Measurements from ENCODE around the gene PACRG.

Gene PACRG

GRCh38 chr6:162934844-162935243 is 207.1 kb downstream of the PACRG start:
- no peak for DNase-seq
- intact Hi-C loops (cut with DNase I; ENCODE audit: low total_unique reads) = no loop called here
- no peak overlapping the region for H3K27ac ChIP-seq
- H3K9me3 ChIP-seq = peaks cover 7 to 13% (median 13%) of the 10 kb centered on the region in 3 donors
- no peak overlapping the region for H3K4me3 ChIP-seq
- TF ChIP-seq CTCF (IDR thresholded peaks at IDR 0.05) = no peak
- no peaks in the 10 kb centered on the region for H3K36me3 ChIP-seq
- H3K27me3 ChIP-seq = no peaks in the 10 kb centered on the region
- no peaks in the 10 kb centered on the region for H3K4me1 ChIP-seq

- no peak for TF ChIP-seq CTCF (IDR thresholded peaks at IDR 0.05)
- Histone ChIP-seq H3K27me3 (no peaks in the 10 kb centered on the region), H3K9me3 (peaks cover 0 to 14% (median 7%) of the 10 kb centered on the region in 3 donors), H3K27ac (no peak overlapping the region), H3K4me3 (no peak overlapping the region), H3K4me1 (no peaks in the 10 kb centered on the region), H3K36me3 (no peaks in the 10 kb centered on the region)
- intact Hi-C loops (cut with DNase I; ENCODE audit: low total_unique reads) = no loop called here
- no peak for DNase-seq
Observed at GRCh38 chr6:162940426-162940825, 212.7 kb downstream of the PACRG start.

- no peak for TF ChIP-seq CTCF (IDR thresholded peaks at IDR 0.05)
- H3K9me3 ChIP-seq = peaks cover 0 to 9% (median 7%) of the 10 kb centered on the region in 3 donors
- intact Hi-C loops (cut with DNase I; ENCODE audit: low total_unique reads) = no loop called here
- no peak overlapping the region for H3K4me3 ChIP-seq
- no peak overlapping the region for H3K27ac ChIP-seq
- H3K27me3 ChIP-seq = no peaks in the 10 kb centered on the region
- no peaks in the 10 kb centered on the region for H3K4me1 ChIP-seq
- H3K36me3 ChIP-seq = no peaks in the 10 kb centered on the region
- DNase-seq = no peak
Observed at GRCh38 chr6:162941128-162941527, 213.4 kb downstream of the PACRG start.

GRCh38 chr6:162942866-162943265 is 215.1 kb downstream of the PACRG start:
- Histone ChIP-seq H3K4me1 (no peaks in the 10 kb centered on the region), H3K9me3 (peaks cover 0 to 9% (median 7%) of the 10 kb centered on the region in 3 donors), H3K27me3 (no peaks in the 10 kb centered on the region), H3K27ac (no peak overlapping the region), H3K36me3 (no peaks in the 10 kb centered on the region), H3K4me3 (no peak overlapping the region)
- no peak for DNase-seq
- TF ChIP-seq CTCF (IDR thresholded peaks at IDR 0.05) = no peak
- intact Hi-C loops (cut with DNase I; ENCODE audit: low total_unique reads) = no loop called here

GRCh38 chr6:162943369-162943768 is 215.6 kb downstream of the PACRG start:
- DNase-seq = no peak
- Histone ChIP-seq H3K27ac (no peak overlapping the region), H3K9me3 (peaks cover 0 to 9% (median 7%) of the 10 kb centered on the region in 3 donors), H3K4me1 (no peaks in the 10 kb centered on the region), H3K27me3 (no peaks in the 10 kb centered on the region), H3K36me3 (no peaks in the 10 kb centered on the region), H3K4me3 (no peak overlapping the region)
- intact Hi-C loops (cut with DNase I; ENCODE audit: low total_unique reads) = no loop called here
- TF ChIP-seq CTCF (IDR thresholded peaks at IDR 0.05) = no peak

GRCh38 chr6:162951164-162951743 is 223.5 kb downstream of the PACRG start:
- H3K27me3 ChIP-seq = no peaks in the 10 kb centered on the region
- no peaks in the 10 kb centered on the region for H3K9me3 ChIP-seq
- intact Hi-C loops (cut with DNase I; ENCODE audit: low total_unique reads) = no loop called here
- no peak overlapping the region for H3K27ac ChIP-seq
- no peak for TF ChIP-seq CTCF (IDR thresholded peaks at IDR 0.05)
- no peaks in the 10 kb centered on the region for H3K4me1 ChIP-seq
- DNase-seq = no peak
- no peak overlapping the region for H3K4me3 ChIP-seq
- H3K36me3 ChIP-seq = no peaks in the 10 kb centered on the region
